HTR-8/SVneo (cell line): Measurements from ENCODE around the gene GNAS-AS1.
A peak's percentile ranks its signal among the peaks of the same experiment; 100 is the strongest.

Experiments used
- DNase-seq: peaks from one replicate; pipeline ENCODE4 v3.0.0; 2011; ENCODE audit warnings: low spot score, mixed read lengths; ENCODE audit not compliant: insufficient read length
- FAIRE-seq: peaks from 2 replicates; lab custom pipeline; 2011; peaks lifted over from hg19 to GRCh38; lab: Jason Lieb, UNC

The GNAS-AS1 gene

GRCh38 chr20:58792426-58792825, 58.3 kb downstream of the GNAS-AS1 start:
- DNase-seq (no peak), FAIRE-seq (no peak)

- DNase-seq: no peak
- peak; percentile 74 for FAIRE-seq
These were observed 59.4 kb downstream of the GNAS-AS1 start for GRCh38 chr20:58791286-58791685.

- FAIRE-seq (peak; percentile 93), DNase-seq (no peak)
These were observed 60.2 kb downstream of the GNAS-AS1 start for GRCh38 chr20:58790454-58790853.

GRCh38 chr20:58788896-58789544, 61.7 kb downstream of the GNAS-AS1 start:
- peak; percentile 74 for FAIRE-seq
- no peak for DNase-seq

- peak; percentile 90 for FAIRE-seq
- no peak for DNase-seq
These were observed 63.3 kb downstream of the GNAS-AS1 start for GRCh38 chr20:58787211-58788005.

GRCh38 chr20:58784321-58785074, 66.2 kb downstream of the GNAS-AS1 start:
- FAIRE-seq (peak; percentile 87), DNase-seq (no peak)

- no peak for FAIRE-seq
These were observed 67.1 kb downstream of the GNAS-AS1 start for GRCh38 chr20:58783511-58784011.

GRCh38 chr20:58781138-58781537, 69.6 kb downstream of the GNAS-AS1 start:
- FAIRE-seq: peak; percentile 62
- DNase-seq: no peak

More at GRCh38 chr20:58783511-58784011, 67.1 kb downstream of the GNAS-AS1 start:
- no peak for DNase-seq

GRCh38 chr20:58778760-58779159, 71.9 kb downstream of the GNAS-AS1 start:
- peak; percentile 52 for FAIRE-seq
- DNase-seq: no peak

- FAIRE-seq: no peak
These were observed 73.0 kb downstream of the GNAS-AS1 start for GRCh38 chr20:58777657-58778056.

GRCh38 chr20:58776109-58776508, 74.6 kb downstream of the GNAS-AS1 start:
- no peak for DNase-seq
- FAIRE-seq: peak; percentile 58

More at GRCh38 chr20:58777657-58778056, 73.0 kb downstream of the GNAS-AS1 start:
- DNase-seq: no peak

GRCh38 chr20:58775371-58775770, 75.3 kb downstream of the GNAS-AS1 start:
- FAIRE-seq: no peak
- no peak for DNase-seq

- DNase-seq (no peak), FAIRE-seq (peak; percentile 38)
These were observed 75.9 kb downstream of the GNAS-AS1 start for GRCh38 chr20:58774667-58775263.

GRCh38 chr20:58774214-58774613, 76.5 kb downstream of the GNAS-AS1 start:
- FAIRE-seq: peak; percentile 89

GRCh38 chr20:58772786-58773185, 77.9 kb downstream of the GNAS-AS1 start:
- DNase-seq (no peak), FAIRE-seq (no peak)

More at GRCh38 chr20:58774214-58774613, 76.5 kb downstream of the GNAS-AS1 start:
- DNase-seq: no peak
